ENCODE results near the gene SEZ6.

DNA sequence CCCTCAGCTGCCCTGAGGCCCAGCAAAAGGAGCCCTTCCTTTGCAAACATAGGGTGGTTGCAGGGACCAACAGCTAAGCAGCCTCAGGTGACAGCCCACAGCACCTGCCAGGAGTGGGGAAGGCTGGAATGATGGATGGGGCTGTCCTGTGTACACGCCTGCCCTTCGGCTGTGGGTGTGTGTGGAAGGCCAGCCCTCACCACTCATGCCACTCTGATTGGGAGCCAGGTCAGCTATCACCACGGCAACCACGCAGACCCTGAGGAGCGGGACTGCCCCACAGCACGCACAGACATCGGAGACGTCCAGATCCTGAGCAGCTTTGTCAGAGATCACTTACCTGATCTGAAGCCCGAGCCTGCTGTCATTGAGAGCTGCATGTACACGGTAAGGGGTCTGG lies 49.0 kb upstream of the SEZ6 start:
- no peak for TF ChIP-seq POLR2A (IDR thresholded peaks at IDR 0.05; ENCODE audit: low read depth, low read length)
- TF ChIP-seq, protein P1, sequence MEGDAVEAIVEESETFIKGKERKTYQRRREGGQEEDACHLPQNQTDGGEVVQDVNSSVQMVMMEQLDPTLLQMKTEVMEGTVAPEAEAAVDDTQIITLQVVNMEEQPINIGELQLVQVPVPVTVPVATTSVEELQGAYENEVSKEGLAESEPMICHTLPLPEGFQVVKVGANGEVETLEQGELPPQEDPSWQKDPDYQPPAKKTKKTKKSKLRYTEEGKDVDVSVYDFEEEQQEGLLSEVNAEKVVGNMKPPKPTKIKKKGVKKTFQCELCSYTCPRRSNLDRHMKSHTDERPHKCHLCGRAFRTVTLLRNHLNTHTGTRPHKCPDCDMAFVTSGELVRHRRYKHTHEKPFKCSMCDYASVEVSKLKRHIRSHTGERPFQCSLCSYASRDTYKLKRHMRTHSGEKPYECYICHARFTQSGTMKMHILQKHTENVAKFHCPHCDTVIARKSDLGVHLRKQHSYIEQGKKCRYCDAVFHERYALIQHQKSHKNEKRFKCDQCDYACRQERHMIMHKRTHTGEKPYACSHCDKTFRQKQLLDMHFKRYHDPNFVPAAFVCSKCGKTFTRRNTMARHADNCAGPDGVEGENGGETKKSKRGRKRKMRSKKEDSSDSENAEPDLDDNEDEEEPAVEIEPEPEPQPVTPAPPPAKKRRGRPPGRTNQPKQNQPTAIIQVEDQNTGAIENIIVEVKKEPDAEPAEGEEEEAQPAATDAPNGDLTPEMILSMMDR (conservative IDR thresholded peaks at IDR 0.05; ENCODE audit: low read depth, low read length), result no peak
- TF ChIP-seq FOS (IDR thresholded peaks at IDR 0.05; ENCODE audit: low read depth, low read length), result no peak
- TF ChIP-seq MXI1 (IDR thresholded peaks at IDR 0.05; ENCODE audit: borderline replicate concordance, low read depth, low read length), result no peak
- TF ChIP-seq NFE2L2 (IDR thresholded peaks at IDR 0.05; ENCODE audit: low read depth, low read length), result no peak
- TF ChIP-seq CHD1 (IDR thresholded peaks at IDR 0.05; ENCODE audit: low read depth, low read length), result no peak
- TF ChIP-seq MAZ (IDR thresholded peaks at IDR 0.05; ENCODE audit: borderline replicate concordance, low read depth, low read length), result no peak
